Stimulated activated CD8-positive, alpha-beta memory T cell treated with anti-CD3 and anti-CD28 coated beads, Interleukin-12 subunit alpha, Interleukin-12 subunit beta, amount 100 ng/mL, for 4 hours (primary cell): Measurements from ENCODE around the gene NOD2.

Source experiments
- DNase-seq: peaks from one replicate; pipeline ENCODE4 v3.0.0-alpha.2; 2020; ENCODE audit warnings: low read depth

Gene NOD2

DNA sequence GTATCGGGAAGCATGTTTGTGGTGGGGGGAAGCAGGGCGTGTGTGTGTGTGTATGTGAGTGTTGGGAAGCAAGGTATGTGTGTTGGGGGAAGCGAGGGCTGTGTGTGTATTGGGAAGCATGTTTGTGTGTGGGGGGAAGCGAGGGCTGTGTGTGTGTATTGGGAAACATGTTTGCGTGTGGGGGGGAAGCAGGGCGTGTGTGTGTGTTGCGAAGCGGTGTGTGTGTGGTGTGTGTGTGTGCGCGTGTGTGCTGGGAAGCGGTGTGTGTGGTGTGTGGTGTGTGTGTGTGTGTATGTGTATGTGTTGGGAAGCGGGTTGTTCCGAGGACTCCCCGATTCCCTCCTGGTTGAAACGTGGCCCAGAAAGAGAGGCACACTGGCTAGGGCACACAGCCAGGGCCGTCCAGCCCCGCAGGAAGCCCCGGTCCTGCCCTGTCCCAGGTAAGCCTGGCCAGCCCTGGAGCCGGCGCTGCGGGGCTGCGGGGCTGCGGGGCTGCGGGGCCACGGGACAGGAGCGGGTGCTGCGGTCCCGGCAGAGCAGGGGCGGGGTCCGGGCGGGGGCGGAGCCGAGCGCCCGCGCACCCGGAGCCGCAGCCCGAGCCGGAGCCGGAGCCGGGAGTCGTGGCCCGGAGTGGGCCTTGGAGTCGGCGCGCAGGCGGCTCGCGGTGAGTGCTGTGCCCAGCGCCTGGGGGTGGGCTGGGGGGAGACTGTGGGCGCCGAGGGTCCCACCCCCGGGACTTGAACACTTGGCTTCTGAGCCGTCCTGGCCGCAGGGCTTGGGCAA is at the start of gene NOD2:
NOD2 (plus strand) TSS at position 608 of the 783 bp plus-strand sequence. CDS start 5,890 bp downstream, outside the sequence.
- DNase-seq = no peak

DNA sequence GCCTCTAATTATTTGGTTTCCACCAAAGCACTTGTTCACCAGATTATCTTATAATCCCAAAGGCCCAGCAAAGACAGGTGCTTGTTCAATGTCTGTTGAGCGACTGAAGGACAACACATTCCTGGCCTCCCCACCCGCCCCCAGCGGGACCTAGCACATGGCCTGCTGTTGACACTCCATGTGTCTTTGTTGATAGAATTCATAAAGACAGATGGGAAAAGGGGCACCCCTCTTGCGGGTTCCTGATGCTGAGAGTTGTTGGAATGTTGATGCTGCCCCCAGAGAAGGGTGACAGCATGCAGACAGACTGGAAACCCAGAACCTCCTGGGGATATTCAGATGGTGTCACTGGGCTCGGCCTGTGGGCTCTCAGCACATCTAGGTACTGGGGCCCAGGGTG is 49.2 kb upstream of the NOD2 start:
- DNase-seq = no peak

DNA sequence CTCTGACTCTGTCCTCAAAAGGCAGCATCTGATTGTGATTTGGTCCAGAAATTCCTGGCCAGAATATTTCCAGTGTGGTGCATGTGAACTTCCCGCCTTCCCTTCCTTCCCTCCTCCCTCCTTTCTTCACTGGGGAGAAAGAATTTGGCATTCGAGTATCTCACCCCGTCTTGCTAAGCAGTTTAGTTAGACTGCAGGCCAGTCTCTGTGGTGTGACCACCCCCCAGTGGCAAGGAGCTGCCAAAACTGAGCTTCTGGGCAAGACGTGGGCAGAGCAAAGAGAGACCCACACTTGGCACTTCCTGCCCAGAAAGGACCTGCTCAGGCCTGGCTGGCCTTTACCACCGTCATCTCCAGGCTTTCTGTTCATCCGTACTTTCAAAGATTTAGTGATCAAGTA is 48.7 kb upstream of the NOD2 start:
- no peak for DNase-seq

DNA sequence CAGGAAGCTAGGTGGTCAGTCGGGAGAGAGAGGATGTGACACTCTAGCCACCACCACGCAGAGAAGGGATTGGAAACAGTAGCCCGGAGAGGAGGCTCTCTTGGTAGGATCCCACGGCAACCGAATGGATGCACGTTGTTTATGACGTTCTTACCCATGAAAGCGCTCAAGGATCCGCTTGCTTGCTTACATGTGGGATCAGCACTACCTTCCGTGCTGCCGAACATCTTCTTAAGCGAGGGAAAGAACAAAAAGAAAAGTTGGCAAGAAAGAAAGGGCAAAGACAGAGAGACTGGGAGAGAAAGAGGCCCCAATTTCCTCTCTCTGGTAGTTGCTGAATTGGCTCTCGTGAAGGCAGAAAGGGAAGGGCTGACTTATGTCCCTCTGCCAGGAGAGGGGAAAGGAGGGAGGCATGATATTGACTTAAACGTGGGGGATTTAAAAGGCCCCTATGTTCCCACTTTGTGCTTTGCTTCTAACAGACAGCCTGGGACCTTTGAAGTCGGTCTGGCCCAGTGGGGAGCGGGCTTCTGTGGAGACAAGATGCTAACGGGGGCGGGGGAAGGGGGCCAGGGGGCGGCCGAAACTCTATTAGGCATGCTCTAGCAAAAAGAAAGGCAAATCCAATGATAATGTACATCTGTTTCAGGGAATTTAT is 47.7 kb upstream of the NOD2 start:
- DNase-seq = no peak

DNA sequence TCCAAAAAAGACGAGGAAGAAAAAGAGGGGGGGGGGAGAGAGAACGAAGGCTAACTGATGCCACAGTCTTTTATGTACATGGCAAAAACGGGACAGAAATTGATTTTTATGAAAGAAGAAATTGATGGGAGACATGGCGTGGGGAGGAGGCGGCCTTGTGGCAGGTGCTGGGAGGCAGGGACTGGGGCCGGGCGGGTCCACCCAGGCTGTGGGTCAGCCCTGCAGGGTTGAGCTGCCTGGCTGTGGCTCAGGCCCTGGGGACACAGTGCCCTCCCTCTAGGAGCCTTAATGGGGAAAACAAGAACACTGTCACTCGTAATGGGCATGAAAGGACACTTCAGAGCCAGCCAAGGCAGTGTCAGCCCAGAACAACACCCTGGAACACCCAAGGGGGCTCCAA is 47.1 kb upstream of the NOD2 start:
- no peak for DNase-seq

DNA sequence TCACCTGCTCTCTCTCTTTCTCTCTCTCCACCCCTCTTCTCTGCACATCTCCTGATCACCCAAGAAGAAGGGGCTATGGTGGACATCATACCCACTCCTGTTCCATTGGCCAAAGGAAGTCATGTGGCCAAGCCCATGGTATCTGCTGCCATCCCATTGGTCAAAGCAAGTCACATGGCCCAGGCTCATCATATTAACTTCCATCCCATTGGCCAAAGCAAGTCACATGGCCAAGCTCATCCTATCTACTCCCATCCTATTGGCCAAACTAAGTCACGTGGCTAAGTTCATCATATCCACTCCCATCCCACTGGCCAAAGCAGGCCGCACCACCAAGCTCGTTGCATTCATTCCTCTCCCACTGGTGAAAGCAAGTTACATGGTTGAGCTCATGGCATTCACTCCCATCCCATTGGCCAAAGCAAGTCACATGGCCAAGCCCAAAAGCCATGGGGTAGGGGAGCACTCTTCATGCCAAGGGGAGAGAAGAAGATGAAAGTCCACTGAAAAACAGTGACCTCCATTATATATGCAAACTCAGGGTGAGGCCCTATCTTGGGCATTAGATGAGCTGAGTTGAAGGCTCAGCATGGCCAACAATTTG is 41.5 kb upstream of the NOD2 start:
- no peak for DNase-seq

DNA sequence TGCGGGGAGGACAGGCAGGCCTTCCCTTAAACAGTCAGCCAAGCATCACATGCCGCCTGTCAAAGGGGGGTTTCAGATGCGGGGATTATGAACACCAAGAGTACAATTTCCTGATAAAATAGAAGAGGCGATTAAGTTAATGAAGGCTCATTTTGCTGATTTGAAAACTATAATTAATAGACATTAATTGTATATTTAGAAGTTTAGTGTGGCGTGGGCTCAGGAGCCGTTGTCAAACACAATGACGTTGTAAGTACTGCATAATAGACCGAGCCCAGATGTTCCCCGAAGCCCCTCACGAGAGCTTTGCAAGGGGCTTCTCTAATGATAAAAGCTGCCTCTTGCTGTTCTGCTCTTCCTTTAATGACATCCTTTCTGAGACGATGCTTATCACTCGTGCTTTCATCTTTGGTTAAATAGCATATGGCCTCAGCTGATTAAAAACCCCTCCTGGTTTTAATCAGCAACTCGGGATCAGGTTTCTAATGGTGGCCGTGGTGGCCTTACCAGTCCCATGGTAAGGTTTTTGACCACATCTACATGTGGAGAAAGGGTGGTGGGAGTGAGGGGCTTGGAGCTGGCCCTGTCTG is 40.5 kb upstream of the NOD2 start:
- DNase-seq = no peak

DNA sequence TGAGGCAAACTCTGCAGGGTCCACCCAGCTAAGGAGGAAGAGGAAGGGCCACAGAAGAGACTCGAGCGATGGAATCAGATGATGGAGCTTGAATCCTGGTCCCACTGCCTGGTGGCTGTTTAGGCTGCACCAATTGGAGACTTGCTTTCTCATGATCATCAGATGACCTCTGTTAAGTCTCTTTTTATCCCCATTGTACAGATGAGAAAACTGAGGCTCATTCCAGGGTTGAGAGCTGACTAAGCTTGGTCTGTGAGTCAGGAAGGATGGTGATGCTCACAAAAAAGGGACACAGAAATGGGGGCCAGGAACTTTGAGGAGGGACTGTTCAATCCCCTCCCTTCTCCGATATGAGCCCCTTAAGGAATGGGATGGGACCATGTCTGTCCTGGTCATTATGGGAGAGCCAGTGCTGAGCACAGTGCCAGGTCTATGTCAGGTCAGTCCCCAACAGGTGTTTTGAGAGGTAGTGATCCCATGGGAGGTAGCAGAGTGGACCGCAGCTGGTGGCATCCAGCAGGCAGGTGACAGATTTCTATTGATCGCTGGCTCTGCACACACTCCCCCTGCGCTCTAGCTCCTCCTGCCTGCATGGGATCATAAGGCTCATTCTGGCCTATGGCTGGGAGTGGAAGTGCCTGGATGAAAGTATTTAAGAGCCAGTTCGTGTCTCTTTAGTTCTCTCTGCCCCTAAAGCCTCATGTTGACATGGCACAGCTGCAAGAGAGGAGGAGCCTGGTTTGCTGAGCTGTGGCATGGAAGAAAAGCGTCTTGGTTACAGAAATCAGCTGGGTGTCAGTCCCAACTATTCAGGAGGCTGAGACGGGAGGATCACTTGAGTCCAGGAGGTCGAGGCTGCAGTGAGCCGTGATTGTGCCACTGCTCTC is 39.5 kb upstream of the NOD2 start:
- DNase-seq = no peak

DNA sequence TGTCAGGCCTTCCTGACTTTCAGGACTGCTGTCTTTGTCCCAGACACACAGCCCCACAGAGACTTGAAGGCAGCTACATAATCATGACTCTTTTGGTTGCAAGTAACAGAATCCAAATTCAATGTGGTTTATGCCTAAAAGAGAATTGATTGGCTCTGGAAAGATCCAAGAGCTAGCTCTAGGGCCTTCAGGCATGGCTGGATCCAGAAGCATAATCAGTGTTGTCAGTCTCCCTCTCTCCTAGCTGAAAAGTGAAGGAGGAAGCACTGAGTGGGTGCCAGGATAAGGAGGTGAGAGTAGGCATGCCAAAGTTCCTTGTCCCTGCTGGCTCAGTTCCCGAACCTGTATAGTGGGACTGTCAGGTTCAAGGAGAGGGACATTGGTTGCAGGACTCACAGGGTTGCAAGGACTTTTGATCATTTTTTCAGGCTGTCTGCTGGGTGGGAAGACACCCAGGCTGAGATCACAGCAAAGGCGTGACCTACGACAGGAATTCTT is 37.8 kb upstream of the NOD2 start:
- DNase-seq = no peak

DNA sequence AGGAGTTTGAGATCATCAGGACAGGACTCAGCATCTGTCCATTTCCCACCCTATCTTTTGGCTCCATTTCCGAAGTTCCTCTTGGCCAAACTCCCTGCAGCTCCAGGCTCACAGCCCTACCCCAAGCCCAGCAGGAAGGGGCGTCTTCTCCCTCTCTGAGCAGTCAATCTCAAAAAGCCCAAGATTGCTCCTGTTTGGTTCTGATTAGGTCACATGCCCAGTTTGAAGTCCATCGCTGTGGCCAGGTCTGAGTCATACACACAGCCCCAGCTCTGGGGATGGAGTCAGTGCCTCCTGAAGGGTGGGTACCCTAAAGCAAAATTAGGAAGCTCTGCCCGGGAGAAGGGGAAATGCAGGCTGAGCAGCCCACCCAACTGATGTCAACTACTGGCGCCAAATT is 36.2 kb upstream of the NOD2 start:
- no peak for DNase-seq

DNA sequence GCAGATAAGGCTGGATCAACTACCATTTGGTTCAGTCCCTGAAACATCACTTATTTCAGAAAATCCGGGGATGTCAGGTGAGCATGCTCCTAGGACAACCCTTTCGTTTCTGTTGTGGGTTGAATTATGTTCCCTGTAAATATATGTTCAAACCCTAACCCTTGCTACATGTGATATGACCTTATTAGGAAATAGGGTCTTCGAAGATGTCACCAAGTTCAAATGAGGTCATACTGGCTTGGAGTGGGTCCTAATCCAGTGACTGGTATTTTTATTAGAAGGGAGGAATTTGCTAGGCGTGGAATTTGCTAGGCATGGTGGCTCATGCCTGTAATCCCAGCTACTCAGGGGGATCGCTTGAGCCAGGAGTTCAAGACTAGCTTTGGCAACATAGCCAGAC is 33.6 kb upstream of the NOD2 start:
- DNase-seq = no peak

DNA sequence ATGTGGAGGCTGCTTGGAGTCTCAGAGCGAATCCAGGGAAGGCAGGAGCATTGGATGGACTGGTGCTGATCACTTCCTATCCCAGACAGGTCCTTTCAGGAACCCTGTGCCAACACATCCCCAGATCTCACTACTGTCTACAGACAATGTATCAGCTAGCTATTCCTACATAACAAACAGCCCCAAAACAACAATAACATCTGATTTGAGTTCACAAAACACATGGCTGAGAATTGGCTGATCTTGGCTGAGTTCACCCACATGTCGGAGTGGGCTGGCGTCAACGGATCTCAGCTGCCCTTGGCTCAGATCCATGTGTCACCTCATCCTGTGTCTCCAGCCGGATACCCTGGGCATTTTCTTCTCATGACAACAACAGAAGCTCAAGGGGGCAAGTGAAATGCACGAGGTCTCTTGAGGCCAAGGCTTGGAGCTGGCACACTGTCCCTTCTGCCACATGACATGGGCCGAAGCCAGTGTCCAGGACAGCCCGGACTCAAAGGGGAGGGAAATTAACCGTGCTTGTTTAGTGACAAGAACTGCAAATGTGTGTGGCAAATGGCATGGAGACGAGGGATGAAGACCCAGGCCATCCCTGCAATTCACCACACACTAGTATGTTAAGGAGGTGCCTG is 31.0 kb upstream of the NOD2 start:
- no peak for DNase-seq

DNA sequence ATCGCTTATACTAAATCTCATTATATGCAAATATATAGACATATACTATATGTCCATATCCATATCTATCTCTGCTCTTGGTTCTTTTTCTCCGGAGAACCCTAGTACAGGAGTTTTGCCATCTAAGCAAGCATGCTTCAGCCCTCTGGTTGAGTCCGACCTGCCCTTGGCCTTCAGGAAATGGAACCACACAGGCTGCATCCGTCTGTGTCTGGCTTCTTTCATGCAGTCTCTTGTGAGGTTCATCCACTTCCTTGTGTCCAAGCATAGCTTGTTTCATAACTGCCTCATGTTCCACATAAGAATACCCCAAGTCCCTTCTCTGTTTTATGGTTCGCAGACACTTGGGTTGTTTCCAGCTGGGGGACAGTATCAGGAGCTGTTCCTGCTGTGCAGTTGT is 29.1 kb upstream of the NOD2 start:
- no peak for DNase-seq

DNA sequence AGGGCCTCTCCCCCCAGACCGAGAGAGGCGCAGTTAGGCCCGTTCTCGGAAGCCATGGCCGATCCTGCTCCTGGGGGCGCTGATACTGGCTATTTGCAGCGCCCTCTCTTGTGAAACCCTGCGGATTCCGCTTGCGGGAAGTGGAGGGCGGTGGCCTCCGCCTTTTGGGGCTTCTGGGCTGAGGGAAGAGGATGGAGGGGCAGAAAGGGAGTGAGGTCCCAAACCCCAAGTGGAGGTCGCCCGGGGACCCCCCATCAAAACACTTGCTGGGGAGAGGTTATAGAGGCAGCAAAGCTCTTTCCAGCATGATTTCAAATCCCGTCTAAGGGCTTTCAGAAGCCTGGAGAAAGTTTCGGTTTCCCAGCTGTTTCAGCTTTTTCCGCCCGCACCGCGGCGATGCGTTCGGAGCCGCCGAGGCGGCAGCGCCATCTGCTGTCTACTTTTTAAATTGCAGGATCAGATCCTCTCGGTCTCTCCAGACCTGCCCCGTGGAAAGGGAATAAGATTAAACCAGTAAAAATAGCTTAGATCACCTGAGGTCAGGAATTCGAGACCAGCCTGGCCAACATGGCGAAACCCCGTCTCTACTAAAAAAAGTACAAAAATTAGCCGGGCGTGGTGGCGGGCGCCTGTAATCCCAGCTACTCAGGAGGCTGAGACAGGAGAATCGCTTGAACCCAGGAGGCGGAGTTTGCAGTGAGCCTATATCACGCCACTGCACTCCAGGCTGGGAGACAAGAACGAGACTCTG is 28.1 kb upstream of the NOD2 start:
- peak; percentile 59 for DNase-seq

DNA sequence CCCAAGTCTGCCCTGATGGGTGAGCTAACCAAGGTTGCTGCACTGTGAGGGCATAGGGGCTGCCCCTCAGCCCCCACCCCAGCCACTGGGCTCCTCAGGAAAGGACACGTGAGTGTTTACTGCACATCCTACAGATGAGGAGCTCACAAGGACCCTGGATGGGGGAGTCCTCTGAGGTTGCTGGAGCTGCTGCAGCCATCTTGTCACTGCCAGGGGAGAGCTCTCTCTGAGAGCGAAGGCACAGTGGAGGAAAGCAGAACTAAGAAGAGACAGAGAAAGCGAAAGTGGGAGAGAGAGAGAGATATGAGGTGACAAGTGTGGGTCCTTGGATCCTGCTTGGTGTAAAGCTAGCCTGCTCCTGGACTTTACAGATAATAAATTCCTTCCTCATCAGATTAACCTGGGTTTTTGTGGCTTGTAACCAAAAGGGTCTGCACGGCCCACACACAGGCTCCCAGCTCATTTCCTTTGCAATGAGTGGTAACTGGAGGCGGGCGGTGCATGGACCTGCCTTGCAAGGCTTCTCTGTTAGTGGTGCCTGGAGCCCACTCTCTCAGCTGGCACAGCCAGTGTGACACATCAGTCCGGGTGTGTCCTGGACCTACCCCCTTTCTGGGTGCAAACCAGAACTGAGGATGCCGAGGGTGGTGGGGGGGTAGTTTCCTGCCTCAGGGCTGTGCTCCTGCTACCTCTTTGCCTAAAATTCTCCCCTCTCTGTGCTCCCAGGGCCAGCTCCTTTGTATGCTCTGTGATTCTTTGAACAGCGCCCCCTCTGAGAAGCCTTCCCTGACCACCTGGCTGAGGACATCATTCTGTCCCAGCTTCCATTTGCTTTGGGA is 26.5 kb upstream of the NOD2 start:
- peak; percentile 24 for DNase-seq

DNA sequence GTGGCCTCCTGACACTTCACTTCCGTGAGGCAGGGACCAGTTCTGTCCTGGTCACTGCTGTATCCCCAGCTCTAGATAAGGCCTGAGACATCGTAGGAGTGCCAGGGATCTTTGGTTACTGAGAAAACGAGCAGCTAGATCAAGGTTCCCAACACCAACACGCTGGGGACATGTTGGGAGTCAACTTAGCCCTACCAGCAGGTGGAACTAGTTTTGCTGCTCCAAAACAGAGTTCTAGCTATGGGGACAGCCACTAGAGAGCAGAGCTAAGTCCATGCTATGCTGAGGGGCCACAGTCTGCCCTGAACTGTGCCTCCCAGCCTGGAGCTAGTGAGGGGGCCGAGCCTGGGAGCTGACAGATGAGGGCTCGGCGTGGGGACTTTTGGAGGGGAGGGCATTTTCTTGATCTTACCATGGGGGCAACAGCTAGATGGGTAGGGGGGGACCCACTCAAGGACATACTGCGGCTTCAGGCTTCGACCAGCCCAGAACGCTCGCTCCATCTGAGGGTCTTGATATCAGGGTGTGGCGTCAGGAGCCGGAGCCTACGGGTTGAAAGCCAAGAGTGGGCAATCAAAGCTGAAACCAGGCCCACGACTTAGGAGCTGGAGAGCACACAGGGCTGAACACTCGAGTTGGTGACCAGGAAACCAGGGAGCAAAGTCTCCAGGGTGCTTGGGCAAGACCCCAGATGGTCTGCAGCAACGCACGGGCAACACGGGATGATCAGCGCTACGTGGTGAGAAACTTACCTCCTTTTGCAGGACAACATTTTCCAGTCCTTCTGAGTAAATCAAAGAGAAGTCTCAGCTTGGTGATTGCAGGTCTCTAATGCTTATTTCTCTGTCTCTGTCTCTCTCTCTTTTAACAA is 25.7 kb upstream of the NOD2 start:
- no peak for DNase-seq

DNA sequence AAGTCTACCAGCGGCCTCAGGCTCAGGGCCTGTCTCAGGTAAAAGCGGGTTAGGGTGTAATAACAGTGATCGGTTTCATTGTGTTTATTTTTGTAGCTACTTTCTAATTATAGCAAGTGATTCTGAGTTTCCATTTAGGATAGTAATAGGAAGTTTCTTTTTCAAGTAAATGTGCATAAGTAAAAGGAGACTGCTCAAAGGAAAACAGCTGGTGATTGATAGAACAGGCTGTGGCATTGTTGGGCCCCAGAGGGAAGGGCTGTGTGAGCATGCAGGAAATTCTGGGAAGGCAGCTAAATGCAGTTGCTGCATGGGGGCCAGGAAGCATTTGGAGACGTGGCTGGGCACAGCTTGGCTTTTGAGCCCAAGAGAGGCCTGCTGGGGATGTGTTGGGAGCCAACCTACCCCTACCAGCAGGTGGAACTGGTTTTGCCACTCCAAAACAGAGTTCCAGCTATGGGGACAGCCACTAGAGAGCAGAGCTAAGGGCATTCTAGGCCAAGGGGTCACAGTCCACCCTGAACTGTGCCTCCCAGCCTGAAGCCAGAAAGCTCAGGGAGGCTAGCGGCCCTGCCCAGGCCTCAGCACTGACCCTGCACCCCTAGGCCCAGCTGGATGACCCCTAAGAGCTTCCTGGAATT is 24.9 kb upstream of the NOD2 start:
- DNase-seq = no peak

DNA sequence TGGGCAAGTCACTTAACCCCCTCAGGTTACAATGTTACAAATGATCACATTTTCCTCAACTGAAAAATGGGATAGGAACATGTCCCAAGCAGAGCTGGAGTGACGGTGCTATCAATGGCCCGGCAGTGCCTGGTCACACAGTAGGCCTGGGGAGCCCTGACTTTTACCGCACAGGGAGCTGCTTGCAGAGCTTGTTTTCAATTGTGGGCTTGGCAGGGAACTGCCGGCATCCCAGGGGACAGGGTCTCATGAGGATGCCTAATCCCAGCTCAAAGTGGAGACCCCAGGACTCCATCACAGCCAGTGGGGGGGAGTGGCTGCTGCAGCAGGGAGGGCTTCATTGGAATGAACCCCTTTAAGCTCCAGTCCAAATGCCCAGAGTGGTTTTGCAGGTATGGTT is 23.7 kb upstream of the NOD2 start:
- DNase-seq = no peak
